NOMO-1 treated with dmso at 0.1 percent for 144 hours (cell line): Measurements from ENCODE around the gene GPR37L1.
"Not testable (repeated sequence)": the region's sequence is repeated elsewhere in the genome, so short reads cannot be mapped to it uniquely, and the experiment has no call there.

ENCODE experiments used
- DNase-seq: peaks from one replicate; lab custom pipeline; 2025; ENCODE audit not compliant: unreplicated experiment; lab: John Stamatoyannopoulos, UW

The GPR37L1 gene

DNA sequence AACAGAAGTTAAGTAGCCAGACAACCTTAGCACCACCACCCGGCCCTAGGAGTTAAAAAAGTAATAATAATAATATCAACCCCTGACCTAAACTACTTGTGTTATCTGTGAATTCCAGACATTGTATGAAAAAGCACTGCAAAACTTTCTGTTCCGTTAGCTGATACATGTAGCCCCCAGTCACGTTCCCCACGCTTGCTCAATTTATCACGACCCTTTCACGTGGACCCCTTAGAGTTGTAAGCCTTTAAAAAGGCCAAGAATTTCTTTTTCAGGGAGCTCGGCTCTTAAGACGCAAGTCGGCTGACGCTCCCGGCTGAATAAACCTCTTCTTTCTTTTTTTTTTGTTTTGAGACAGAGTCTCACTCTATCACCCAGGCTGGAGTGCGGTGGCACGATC is 44.3 kb downstream of the GPR37L1 start:
- not testable (repeated sequence) for DNase-seq

DNA sequence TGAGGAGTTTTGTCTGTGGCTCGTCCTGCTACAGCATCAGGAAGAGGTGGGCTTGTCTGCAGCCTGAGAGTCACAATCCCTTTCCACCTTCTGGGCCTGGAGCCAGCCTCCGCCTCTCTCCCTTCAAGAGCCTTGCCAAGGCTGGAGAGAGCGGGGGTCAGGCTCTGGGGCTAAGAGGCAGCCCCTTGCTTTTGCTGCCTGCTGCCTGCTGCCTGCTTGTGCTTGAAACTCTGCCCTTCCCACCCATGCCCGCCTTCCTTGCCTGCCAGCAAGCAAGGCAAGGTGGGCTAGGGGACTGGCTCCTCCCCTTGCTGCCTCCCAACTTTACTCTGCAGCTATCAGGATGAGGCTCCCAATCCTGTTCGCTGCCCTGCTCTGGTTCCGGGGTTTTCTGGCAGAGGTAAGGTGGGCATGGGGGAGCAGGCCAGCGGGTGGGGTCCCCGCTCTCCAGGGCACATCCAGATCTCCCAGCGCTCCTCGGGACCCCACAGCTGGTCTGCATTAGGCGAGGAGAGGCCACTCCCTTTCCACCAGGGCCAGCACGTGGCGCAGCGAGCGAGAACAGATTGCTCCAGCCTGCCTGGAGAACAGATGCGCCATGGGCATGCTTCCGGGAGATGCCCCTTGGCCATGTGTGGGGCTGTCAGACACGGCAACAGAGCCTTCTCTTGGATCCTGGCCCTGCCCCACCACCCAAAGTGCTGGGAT is 45.1 kb downstream of the GPR37L1 start:
- DNase-seq = no peak

DNA sequence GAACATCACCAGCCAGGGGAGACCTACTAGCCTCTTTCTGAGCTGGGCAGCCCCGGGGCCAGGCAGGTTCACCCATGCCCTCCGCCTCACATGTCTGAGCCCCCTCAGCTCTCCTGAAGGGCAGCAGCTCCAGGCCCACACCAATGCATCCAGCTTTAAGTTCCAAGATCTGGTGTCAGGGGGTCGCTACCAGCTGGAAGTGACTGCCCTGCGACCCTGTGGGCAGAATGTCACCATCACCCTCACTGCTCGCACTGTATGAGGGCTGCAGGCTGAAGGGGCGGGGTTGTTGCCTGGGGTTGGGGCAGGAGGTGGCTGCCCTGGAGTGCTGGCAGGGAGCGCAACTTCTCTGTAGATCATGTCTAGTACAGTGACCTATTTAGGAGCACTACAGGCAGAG is 46.1 kb downstream of the GPR37L1 start:
- no peak for DNase-seq

DNA sequence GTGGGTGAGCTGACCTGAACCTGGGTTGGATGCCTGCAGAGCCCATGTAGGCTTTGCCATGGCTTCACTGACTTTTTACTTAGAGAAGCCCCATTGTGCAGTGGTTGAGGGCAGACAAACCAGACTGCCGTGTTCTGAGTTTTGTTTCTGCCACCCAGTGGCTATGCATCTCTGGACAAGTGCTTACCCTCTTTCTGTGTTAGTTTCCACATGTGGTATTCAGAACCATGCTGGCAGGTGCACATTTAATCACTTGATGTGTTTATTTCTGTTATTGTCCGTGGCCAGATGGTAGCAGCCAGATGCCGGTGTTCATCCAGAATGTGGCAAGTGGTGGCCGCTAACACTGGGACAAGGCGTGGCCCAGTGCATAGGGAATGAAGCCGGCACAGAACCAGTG is 48.0 kb downstream of the GPR37L1 start:
- no peak for DNase-seq

DNA sequence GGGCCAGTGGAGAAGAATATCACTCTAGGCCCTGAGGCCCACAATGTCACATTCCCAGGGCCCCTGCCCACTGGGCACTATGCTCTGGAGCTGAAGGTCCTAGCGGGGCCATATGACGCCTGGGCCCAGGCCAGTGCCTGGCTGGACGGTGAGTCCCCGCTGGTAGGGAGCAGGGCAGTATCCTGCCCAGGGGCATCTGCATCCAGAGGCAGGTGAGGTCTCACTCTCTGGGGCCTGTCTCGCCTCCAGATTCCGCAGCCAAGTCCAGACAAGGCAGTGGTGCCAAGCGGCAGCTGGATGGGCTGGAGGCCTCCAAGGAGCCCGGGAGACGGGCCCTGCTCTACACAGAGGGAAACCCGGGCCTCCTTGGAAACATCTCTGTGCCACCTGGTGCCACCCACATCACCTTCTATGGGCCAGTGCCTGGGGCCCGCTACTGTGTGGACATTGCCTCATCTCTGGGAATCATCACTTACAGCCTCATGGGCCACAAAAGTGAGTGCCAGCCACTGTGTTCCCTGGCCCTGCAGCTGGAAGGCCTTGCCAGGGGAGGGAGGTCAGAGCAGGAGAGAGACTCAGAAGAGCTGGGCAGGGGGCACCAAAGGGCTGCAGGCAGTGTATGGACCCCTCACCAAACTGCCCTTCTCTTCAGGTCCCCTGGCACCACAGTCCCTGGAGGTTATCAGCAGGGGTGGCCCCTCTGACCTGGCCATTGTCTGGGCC is 48.7 kb downstream of the GPR37L1 start:
- no peak for DNase-seq

DNA sequence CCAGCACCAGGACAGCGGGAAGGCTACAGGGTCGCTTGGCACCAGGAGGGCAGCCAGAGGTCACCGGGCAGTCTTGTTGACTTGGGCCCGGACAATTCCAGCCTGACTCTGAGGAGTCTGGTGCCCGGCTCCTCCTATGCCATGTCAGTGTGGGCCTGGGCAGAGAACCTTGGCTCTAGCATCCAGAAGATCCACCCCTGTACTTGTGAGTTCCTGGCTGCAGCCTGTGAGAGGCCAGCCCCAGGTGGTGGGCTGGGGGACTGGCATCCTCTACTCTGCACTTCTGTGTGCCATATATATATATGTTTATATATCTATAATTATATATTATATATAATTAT is 49.3 kb downstream of the GPR37L1 start:
- peak; percentile 19 for DNase-seq

DNA sequence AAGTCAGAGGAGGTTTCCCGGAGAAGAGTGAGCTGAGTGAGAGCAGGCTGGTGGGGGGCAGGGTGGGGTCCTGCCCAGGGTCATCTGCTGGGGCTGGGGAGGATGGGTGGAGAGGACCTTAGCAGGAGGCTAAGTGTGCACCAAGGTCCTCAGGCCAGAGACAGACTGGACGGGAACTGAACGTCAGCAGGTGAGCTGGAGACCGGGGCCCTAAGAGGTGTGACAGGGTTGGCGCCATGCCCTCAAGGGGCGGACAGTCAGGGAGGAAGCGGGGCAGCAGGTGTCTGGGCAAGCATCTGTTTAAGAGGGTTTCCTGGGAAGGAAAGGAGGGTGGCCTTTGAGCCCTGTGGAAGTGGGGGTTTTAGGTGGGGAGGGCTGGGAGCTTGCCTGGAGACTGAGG is 51.3 kb downstream of the GPR37L1 start:
- DNase-seq = no peak

DNA sequence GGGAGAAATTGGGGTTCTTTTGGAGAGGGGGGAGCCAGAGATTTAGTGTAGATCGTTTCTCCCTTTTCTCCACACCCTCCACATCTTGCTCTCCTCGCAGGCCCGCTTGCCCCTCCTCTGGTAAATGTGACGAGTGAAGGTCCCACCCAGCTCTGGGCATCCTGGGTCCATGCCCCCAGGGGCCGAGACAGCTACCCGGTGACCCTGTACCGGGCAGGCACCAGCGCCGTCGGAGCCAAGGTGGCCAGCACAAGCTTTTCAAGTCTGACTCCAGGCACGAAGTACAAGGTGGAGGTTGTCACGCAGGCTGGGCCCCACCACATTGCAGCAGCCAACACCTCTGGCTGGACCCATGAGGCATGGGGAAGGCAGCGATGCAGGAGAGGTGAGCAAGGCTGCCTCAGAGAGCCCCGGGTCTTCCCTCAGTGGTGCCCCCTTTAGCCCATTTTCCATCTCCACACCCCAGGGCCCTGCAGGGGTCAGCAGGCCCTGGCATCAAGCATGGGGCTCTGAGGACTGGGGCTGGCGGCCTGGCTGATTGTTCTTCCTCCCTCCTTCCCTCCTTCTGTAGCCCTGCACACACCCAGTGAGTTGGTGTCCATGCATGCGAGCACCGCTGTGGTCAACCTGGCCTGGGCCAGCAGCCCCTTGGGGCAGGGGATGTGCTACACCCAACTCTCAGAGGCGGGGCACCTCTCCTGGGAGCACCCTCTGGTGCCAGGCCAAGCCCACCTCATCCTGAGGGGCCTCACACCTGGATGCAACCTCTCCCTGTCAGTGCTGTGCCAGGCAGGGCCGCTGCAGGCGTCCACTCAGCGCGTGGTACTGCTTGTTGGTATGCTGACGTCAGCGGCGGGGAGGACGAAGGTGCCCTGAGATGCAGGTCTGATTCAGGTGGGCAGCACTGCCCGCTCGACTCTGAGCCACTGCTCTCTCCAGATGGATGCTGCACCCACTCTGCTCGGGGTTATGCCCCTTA is 54.5 kb downstream of the GPR37L1 start:
- DNase-seq = no peak

DNA sequence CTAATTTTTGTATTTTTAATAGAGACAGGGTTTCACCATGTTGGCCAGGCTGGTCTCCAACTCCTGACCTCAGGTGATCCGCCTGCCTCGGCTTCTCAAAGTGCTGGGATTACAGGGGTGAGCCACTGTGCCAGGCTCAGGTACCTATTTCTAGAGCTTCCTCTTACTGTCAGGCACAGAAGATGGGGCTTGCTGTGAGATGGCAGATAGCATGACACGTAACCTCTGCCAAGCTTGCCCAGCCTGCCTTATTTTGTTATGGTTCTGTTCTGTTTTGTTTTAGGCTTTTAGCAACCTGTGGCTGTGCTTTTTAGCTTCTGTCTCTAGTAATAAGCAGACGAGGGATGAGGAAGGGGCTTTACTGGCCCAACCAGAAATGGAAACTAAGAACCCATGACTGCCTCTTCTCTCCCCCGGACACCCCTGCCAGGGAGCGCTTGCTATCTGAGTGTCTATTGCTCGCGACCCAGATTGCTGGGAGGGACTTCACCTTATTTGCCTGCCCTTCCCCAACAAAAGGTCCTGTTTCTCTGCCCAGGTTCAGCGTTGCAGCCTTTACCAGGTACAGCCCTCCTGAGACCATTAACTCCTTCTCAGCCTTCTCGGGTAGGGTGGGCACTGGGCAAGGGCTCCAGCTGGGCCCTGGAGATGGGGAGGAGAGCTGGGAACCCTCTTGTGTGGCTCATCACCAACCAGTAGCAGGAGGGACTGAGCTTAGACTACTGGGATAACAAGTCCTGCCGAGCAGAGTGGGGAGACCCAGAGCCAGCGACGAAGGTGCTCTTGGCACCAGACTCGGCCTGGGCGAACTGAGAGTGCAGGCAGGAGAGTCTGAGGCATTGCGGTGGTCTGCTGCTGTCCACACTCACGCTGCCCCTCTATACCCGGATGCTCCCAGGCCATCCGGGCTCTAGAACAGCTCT is 57.4 kb downstream of the GPR37L1 start:
- no peak for DNase-seq

DNA sequence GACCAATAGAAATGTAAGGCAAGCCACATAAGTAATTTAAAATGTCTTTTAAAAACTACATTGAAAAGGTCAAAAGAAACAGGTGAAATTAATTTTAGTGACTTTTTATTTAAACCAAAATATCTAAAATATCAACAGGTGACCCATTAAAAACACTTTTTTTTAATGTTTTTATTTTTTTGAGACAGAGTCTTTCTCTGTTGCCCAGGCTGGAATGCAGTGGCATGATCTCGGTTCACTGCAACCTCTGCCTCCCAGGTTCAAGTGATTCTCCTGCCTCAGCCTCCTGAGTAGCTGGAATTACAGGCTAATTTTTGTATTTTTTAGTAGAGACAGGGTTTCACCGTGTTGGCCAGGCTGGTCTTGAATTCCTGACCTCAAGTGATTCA is 58.0 kb downstream of the GPR37L1 start:
- not testable (repeated sequence) for DNase-seq

DNA sequence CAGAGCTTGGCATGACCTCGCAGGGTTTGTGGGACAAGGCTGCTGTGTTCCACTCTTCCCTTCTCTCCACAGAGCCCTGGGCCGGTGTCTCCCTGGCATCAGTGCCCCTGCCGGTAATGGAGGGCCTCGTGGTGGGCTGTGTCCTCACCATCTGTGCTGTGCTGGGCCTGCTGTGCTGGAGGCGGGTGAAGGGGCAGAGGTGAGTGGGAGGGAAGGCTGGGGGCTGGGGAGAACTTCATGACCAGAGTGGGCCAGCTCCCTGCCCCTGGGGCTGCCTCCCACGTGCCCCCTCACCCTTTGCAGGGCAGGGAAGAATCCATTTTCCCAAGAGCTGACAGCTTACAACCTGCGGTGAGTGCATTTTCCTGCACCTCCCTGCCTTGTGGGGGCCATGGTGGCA is 58.9 kb downstream of the GPR37L1 start:
- no peak for DNase-seq

DNA sequence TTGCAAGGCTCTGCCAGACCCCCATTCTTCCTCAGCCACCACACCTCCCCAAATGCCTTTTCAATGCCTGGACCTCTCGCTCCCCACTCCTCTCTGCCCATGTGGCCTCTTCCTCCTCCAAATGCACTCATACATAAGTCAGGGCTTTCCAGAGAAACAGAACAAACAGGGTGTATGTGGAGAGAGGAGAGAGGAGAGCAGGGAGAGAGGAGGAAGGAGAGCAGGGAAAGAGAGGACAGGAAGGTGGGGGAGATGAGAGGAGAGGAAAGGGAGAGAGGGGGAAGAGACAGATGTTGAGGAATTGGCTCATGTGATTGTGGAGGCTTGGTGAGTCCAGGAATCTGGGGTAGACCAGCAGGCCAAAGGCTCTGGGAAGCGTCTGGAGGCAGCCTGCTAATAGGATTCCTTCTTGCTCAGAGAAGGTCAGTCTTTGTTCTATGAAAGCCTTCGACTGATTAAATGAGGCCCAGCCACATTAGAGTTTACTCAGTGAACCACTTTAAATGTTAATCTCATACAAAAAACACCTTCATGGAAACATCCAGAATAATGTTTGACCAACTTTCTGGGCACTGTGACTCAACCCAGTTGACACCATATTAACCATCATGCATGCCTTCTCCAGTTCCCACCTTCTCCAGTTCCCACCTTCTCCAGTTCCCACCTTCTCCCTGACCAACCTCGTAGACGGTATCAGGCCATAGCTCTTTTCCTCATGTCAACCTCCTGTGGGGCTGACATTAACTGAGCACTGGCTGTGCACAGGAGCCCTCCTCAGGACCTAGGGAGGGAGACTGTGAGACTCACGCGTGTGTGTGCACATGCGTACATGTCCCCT is 59.5 kb downstream of the GPR37L1 start:
- DNase-seq = no peak
